Natural killer cell (primary cell): ENCODE measurements around the gene TOLLIP. TPM values are rescaled to one million over a fixed set of nuclear protein-coding genes. Genes with fewer than 3 reads are reported as not detected.

ENCODE experiments used
- ATAC-seq, 3 donors: fragments of 150-1000 bp in 2 of 3; fragments of 200-7000 bp in 1 of 3; cut with Tn5 transposase; 1 replicate in 1 of 3; 2 replicates in 2 of 3; pipeline ENCODE4 v1.10.0; 2021; ENCODE audit warnings: mild to moderate bottlenecking in 2 of 3, moderate library complexity in 2 of 3
- DNase-seq, 2 donors: peaks; one replicate each; pipeline versions ENCODE4 v3.0.0 to v3.0.0-alpha.2; 2013 to 2021; ENCODE audit warnings: mixed read lengths in 1 of 2
- H3K27ac ChIP-seq: one replicate; pipeline ENCODE4 v1.5.1; 2013; ENCODE audit warnings: mild to moderate bottlenecking, low read length
- H3K27me3 ChIP-seq: one replicate; pipeline ENCODE4 v1.6.1; 2013; ENCODE audit warnings: low read length; ENCODE audit not compliant: control insufficient read depth, insufficient read depth
- H3K36me3 ChIP-seq: one replicate; pipeline ENCODE4 v1.6.1; 2013; ENCODE audit warnings: low read length; ENCODE audit not compliant: control insufficient read depth, insufficient read depth
- H3K4me1 ChIP-seq: one replicate; pipeline ENCODE4 v1.6.1; 2013; ENCODE audit warnings: low read length; ENCODE audit not compliant: control insufficient read depth, insufficient read depth
- H3K4me3 ChIP-seq: one replicate; pipeline ENCODE4 v1.5.1; 2013; ENCODE audit warnings: low read length
- H3K9me3 ChIP-seq: one replicate; pipeline ENCODE4 v1.6.1; 2013; ENCODE audit warnings: low read length; ENCODE audit not compliant: control insufficient read depth, insufficient read depth
- H3K27ac Mint-ChIP-seq, 2 donors: one replicate each; pipeline ENCODE4 v1.8.0; 2022; ENCODE audit warnings: mild to moderate bottlenecking in 2 of 2, mixed read lengths in 2 of 2, moderate library complexity in 1 of 2
- H3K27me3 Mint-ChIP-seq, 2 donors: one replicate each; pipeline ENCODE4 v1.8.0; 2022; ENCODE audit warnings: low read depth in 2 of 2, mixed read lengths in 2 of 2
- H3K36me3 Mint-ChIP-seq: one replicate; pipeline ENCODE4 v1.8.0; 2022; ENCODE audit warnings: mixed read lengths
- H3K4me1 Mint-ChIP-seq, 2 donors: one replicate each; pipeline ENCODE4 v1.8.0; 2022; ENCODE audit warnings: mixed read lengths in 2 of 2
- H3K4me3 Mint-ChIP-seq: one replicate; pipeline ENCODE4 v1.8.0; 2022; ENCODE audit warnings: mild to moderate bottlenecking, moderate library complexity, mixed read lengths
- H3K9me3 Mint-ChIP-seq, 2 donors: one replicate each; pipeline ENCODE4 v1.8.0; 2022; ENCODE audit warnings: mixed read lengths in 2 of 2
- WGBS: methylation state at CpG from one replicate; pipeline ENCODE4 v1.1.7; 2013; ENCODE audit warnings: missing lambda C conversion rate; ENCODE audit not compliant: insufficient coverage; 5-methylcytosine and 5-hydroxymethylcytosine counted together
- intact Hi-C: fragments of 100-400 bp; cut with micrococcal nuclease; formaldehyde crosslinking; loops from one replicate; pipeline ENCODE4 v1.14.2; 2022
- total RNA-seq, 4 donors: library from RNA; stranded (reverse); fragments of 120-200 nt in 1 of 4; gene quantifications; one replicate each; pipeline versions ENCODE4 v1.2.3 to v1.2.4, GENCODE V29; 2013 to 2022
- TF ChIP-seq, protein P1 (sequence below): fragments of 200-600 bp; IDR thresholded peaks from one replicate; pipeline ENCODE4 v1.8.0; 2022; ENCODE audit warnings: antibody characterized with exemption

The TOLLIP gene
- total RNA-seq, 3 donors from 2014 or later (not counting 1 experiment from before 2014, with no cell fraction given) = 49.3 to 61.8 (median 54.8) TPM

GRCh38 chr11:1226226-1226985, 83.0 kb downstream of the TOLLIP start:
- Mint-ChIP-seq H3K36me3 (no peaks in the 10 kb centered on the region), H3K4me3 (no peak overlapping the region), H3K9me3 (no peaks in the 10 kb centered on the region), H3K27me3 (no peaks in the 10 kb centered on the region), H3K27ac (no peak overlapping the region), H3K4me1 (no peaks in the 10 kb centered on the region)
- H3K27ac ChIP-seq = no peak overlapping the region
- no peaks in the 10 kb centered on the region for H3K27me3 ChIP-seq
- H3K36me3 ChIP-seq = no peaks in the 10 kb centered on the region
- 81% methylated on average over 41 of the region's 41 CpGs for WGBS
- TF ChIP-seq, protein P1, sequence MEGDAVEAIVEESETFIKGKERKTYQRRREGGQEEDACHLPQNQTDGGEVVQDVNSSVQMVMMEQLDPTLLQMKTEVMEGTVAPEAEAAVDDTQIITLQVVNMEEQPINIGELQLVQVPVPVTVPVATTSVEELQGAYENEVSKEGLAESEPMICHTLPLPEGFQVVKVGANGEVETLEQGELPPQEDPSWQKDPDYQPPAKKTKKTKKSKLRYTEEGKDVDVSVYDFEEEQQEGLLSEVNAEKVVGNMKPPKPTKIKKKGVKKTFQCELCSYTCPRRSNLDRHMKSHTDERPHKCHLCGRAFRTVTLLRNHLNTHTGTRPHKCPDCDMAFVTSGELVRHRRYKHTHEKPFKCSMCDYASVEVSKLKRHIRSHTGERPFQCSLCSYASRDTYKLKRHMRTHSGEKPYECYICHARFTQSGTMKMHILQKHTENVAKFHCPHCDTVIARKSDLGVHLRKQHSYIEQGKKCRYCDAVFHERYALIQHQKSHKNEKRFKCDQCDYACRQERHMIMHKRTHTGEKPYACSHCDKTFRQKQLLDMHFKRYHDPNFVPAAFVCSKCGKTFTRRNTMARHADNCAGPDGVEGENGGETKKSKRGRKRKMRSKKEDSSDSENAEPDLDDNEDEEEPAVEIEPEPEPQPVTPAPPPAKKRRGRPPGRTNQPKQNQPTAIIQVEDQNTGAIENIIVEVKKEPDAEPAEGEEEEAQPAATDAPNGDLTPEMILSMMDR = no peak
- intact Hi-C loops = no loop called here
- no peaks in the 10 kb centered on the region for H3K9me3 ChIP-seq
- no peak for DNase-seq
- no peak overlapping the region for H3K4me3 ChIP-seq
- no peaks in the 10 kb centered on the region for H3K4me1 ChIP-seq
- ATAC-seq = no peak

DNA sequence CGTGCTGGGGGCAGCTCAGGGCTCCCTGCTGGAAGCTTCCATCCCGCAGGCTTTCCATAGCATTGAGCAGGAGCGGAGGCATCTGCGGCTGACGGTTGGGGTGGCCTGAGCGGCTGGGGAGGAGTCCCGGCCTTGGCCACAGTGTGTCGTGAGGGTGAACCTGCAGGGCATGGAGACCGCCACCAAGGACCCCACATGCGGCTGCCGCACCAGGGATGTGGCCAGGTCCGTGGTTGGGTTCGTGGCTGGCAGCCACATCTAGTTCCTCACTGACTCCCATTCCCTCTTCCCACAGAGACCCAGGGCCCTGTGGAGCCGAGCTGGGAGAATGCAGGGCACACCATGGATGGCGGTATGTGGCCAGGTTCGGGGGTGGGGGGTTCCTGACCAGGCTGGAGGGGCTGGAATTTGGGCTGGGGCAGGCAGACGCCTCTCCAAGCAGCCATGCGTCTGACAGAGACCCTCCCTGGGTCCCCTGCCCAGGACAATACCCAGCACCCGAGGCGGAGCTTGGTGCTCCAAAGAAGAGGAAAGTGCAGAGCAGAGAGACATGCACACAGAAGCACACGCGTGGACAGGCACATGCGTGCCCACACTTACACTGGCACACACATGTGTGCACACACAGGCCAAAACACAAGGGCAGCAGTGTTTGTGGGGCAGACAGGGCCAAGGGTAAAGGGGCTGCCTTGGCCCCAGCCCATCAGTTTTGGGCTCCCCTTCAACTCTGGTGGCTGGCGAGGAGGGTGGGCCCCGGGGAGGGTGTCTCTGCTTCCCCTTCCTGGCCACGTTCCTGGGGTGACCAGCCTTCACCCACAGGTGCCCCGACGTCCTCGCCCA, 83.8 kb downstream of the TOLLIP start:
- intact Hi-C loops = no loop called here
- no peak overlapping the region for H3K4me3 Mint-ChIP-seq
- H3K9me3 ChIP-seq = no peaks in the 10 kb centered on the region
- DNase-seq (no peak), ATAC-seq (no peak)
- no peaks in the 10 kb centered on the region for H3K36me3 ChIP-seq
- no peaks in the 10 kb centered on the region for H3K27me3 ChIP-seq
- H3K27ac ChIP-seq = no peak overlapping the region
- TF ChIP-seq, protein P1 = no peak
- no peaks in the 10 kb centered on the region for H3K9me3 Mint-ChIP-seq
- H3K36me3 Mint-ChIP-seq = no peaks in the 10 kb centered on the region
- H3K4me1 Mint-ChIP-seq = no peaks in the 10 kb centered on the region
- no peak overlapping the region for H3K4me3 ChIP-seq
- H3K4me1 ChIP-seq = no peaks in the 10 kb centered on the region
- H3K27me3 Mint-ChIP-seq = no peaks in the 10 kb centered on the region
- no peak overlapping the region for H3K27ac Mint-ChIP-seq
- 70% methylated on average over 29 of the region's 29 CpGs for WGBS

- H3K9me3 Mint-ChIP-seq = no peaks in the 10 kb centered on the region
- ATAC-seq (no peak), DNase-seq (no peak)
- no peaks in the 10 kb centered on the region for H3K4me1 ChIP-seq
- no peak overlapping the region for H3K4me3 Mint-ChIP-seq
- no peak overlapping the region for H3K27ac Mint-ChIP-seq
- TF ChIP-seq, protein P1 = no peak
- H3K4me3 ChIP-seq = no peak overlapping the region
- no peaks in the 10 kb centered on the region for H3K27me3 Mint-ChIP-seq
- H3K27ac ChIP-seq = no peak overlapping the region
- no peaks in the 10 kb centered on the region for H3K9me3 ChIP-seq
- H3K36me3 ChIP-seq = no peaks in the 10 kb centered on the region
- WGBS = 72% methylated on average over 26 of the region's 27 CpGs
- intact Hi-C loops = no loop called here
- no peaks in the 10 kb centered on the region for H3K27me3 ChIP-seq
- H3K4me1 Mint-ChIP-seq = no peaks in the 10 kb centered on the region
- no peaks in the 10 kb centered on the region for H3K36me3 Mint-ChIP-seq
Measured at GRCh38 chr11:1224491-1225385, 84.7 kb downstream of the TOLLIP start.

Other genes with a start within 250 kb of the TOLLIP start
- gene MUC2, start 234.8 kb downstream of the TOLLIP start, total RNA-seq = not detected
- gene MUC5AC, start 151.7 kb downstream of the TOLLIP start, total RNA-seq = not detected
- not detected for gene MUC5B, start 86.6 kb downstream of the TOLLIP start, total RNA-seq
- under 1 TPM in 2 of 3 donors, not detected in 1; 0.11 to 0.14 TPM for gene BRSK2, start 80.3 kb upstream of the TOLLIP start, total RNA-seq
- gene MOB2, start 177.1 kb upstream of the TOLLIP start, total RNA-seq = 10 to 100 TPM; 61.9 to 79.6 (median 78.5) TPM